Posterior vena cava (tissue), 2 donors: ENCODE measurements around the gene CRIP1. TPM values are rescaled to one million over a fixed set of nuclear protein-coding genes. Genes with fewer than 3 reads are reported as not detected.

Source experiments
- DNase-seq: peaks from one replicate; pipeline ENCODE4 v3.0.0-alpha.2; 2020; ENCODE audit warnings: low spot score
- intact Hi-C, 2 donors: fragments of 100-400 bp; cut with DNase I; formaldehyde crosslinking; loops; one replicate each; pipeline versions ENCODE4 v1.14.1 to v1.14.2; 2022 to 2023
- total RNA-seq, 2 donors: library from RNA; stranded (reverse); fragmentation: NEBNext Ultra II Directional; extraction: Animal tissue kit (Norgen Biotek cat#: 25700); gene quantifications; one replicate each; pipeline ENCODE4 v1.2.1, GENCODE V29; 2021
- donor health status: DM: yes; HTN: yes; CAD: no.
- donor health status: DM: yes; HTN: yes; CAD: no.

CRIP1 gene
- total RNA-seq, 2 donors from 2014 or later, result 122 to 285 TPM

GRCh38 chr14:105448706-105449111 is 38.0 kb upstream of the CRIP1 start:
- intact Hi-C loops, result loop anchor here in 1 of 2 donors (5.0 to 10.0 kb wide), 2 partner anchors 39 to 76 kb away; partner anchors contain the start of genes CRIP1 and TMEM121

GRCh38 chr14:105449276-105450122 is 37.2 kb upstream of the CRIP1 start:
- DNase-seq, result no peak
- intact Hi-C loops, result loop anchor here in 1 of 2 donors (5.0 to 10.0 kb wide), 2 partner anchors 38 to 75 kb away; partner anchors contain the start of genes CRIP1 and TMEM121

More at GRCh38 chr14:105448706-105449111, 38.0 kb upstream of the CRIP1 start:
- peak; percentile 93 for DNase-seq

GRCh38 chr14:105450123-105450505 is 36.6 kb upstream of the CRIP1 start:
- intact Hi-C loops, result no loop called here
- DNase-seq, result no peak

- intact Hi-C loops, result no loop called here
- no peak for DNase-seq
These were observed 35.6 kb upstream of the CRIP1 start for GRCh38 chr14:105450864-105451720.

GRCh38 chr14:105452963-105453362 is 33.7 kb upstream of the CRIP1 start:
- DNase-seq, result no peak
- intact Hi-C loops, result no loop called here

- intact Hi-C loops, result no loop called here
- DNase-seq, result no peak
These were observed 32.8 kb upstream of the CRIP1 start for GRCh38 chr14:105453847-105454246.

GRCh38 chr14:105455086-105455640 is 31.5 kb upstream of the CRIP1 start:
- intact Hi-C loops, result no loop called here
- no peak for DNase-seq

- intact Hi-C loops, result no loop called here
- no peak for DNase-seq
These were observed 30.7 kb upstream of the CRIP1 start for GRCh38 chr14:105455766-105456660.

GRCh38 chr14:105456736-105457617 is 29.7 kb upstream of the CRIP1 start:
- intact Hi-C loops, result no loop called here
- DNase-seq, result no peak

- intact Hi-C loops, result no loop called here
These were observed 28.7 kb upstream of the CRIP1 start for GRCh38 chr14:105458010-105458409.

GRCh38 chr14:105458571-105458970 is 28.1 kb upstream of the CRIP1 start:
- intact Hi-C loops, result no loop called here
- no peak for DNase-seq

More at GRCh38 chr14:105458010-105458409, 28.7 kb upstream of the CRIP1 start:
- DNase-seq, result no peak

- intact Hi-C loops, result no loop called here
- no peak for DNase-seq
These were observed 26.6 kb upstream of the CRIP1 start for GRCh38 chr14:105460116-105460515.

- intact Hi-C loops, result no loop called here
- DNase-seq, result no peak
These were observed 26.1 kb upstream of the CRIP1 start for GRCh38 chr14:105460616-105461015.

- intact Hi-C loops, result no loop called here
- no peak for DNase-seq
These were observed 24.8 kb upstream of the CRIP1 start for GRCh38 chr14:105461903-105462302.

- intact Hi-C loops, result no loop called here
- no peak for DNase-seq
These were observed 22.2 kb upstream of the CRIP1 start for GRCh38 chr14:105464501-105464900.

GRCh38 chr14:105465209-105466031 is 21.3 kb upstream of the CRIP1 start:
- DNase-seq, result no peak
- intact Hi-C loops, result no loop called here
